NCI-H2196 treated with DMSO at 0.1 percent for 48 hours (cell line): Measurements from ENCODE around the gene SORCS2.

Experiments used
- DNase-seq: peaks from one replicate; lab custom pipeline; 2025; ENCODE audit not compliant: unreplicated experiment; lab: John Stamatoyannopoulos, UW

Gene SORCS2

GRCh38 chr4:7348946-7349900 lies 156.9 kb downstream of the SORCS2 start:
- no peak for DNase-seq

DNA sequence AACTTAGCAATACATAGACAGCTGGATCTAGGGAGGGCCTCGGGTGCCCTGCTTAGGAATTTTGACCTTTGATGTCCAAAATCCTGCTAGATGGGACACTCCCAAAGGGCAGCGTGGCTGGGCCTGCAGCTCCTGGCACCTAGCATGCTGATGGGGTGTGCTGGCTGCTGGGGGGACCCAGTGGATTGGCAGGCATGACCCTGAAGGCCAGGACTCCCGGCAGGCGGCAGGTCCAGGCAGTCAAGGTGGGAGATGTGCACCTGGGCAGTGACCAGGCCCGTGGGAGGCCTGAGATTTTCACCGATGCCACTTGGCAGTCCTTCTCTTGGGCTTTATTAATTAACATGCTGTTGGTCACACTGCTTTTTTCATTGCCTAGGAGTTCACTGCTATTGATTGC lies 158.1 kb downstream of the SORCS2 start:
- DNase-seq, result no peak

GRCh38 chr4:7351014-7351413 lies 158.7 kb downstream of the SORCS2 start:
- DNase-seq, result no peak

- peak; percentile 18 for DNase-seq
Observed at GRCh38 chr4:7352486-7352885, 160.1 kb downstream of the SORCS2 start.

DNA sequence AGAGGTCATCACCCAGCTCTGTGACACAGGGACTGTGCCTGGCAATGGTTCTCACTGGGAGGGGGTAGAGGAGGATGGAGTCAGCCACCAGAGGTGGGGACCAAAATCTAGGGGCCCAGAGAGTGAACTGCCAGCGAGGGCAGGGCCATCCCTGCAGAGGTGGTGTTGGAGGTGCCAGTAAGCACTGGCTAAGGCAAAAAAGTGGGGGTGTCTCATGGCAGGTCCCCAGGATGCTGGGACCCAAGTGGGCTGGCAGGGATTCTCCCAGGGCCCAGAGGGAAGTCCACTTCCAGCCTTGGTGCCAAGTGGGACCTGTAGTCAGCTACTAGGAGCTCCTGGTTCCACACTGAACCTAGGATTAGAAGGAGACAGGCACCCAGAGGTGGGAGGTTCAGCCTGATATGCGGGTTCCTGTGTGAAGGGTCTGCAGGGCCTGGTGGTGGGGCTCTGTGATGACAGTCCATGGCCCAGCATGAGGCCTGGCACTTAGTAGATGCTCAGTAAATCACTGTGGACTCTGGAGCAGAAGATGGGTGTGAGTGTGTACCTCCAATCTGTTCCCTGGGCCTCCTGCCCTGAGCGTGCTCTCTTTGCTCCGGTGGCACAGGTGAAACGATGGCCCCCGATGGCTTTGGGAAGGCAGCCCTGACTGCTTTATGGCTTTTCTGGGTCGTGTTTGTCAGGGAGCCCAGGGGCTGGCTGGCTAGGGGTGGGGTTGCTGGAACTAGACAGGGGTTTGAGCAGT lies 160.9 kb downstream of the SORCS2 start:
- no peak for DNase-seq

GRCh38 chr4:7353846-7354610 lies 161.7 kb downstream of the SORCS2 start:
- no peak for DNase-seq

DNA sequence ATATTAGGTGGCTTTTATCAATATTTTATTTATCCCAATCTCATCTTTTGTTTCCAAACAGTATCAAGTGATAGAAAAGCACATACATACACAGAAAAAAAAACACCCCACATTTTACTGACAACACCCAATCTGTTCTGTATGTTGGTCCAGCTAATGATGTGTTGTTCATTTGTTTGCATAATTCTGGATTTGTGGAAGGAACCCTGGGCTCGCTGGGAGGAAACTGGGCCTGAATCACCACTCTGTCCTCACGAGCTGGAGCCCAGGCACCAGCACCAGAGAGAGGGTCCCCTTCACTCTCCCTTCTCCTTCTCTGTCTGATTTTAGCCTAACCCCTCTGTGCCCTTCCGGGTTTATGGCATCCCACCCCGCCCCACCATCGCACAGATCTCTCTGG lies 162.6 kb downstream of the SORCS2 start:
- no peak for DNase-seq

GRCh38 chr4:7355795-7356194 lies 163.5 kb downstream of the SORCS2 start:
- DNase-seq, result no peak

- DNase-seq, result no peak
Observed at GRCh38 chr4:7356667-7357310, 164.5 kb downstream of the SORCS2 start.

DNA sequence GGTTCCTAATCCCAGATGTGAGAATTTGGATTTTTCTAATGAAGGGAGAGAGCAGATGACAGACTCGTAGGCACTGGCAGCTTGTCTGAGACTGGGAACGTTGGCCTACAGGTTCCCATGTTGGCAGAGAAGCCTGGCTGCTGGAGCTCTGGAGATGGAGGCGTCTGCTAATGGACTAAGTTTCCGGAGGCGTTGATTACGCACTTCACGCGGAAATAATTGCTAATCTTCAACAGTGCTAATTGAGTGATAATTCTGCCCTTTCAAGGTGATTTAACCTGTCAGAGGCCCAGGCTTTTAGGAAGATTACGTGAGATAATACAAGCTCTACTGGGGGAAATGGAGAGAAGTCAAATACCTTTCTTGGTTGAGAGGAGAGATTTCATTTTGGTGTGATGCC lies 165.0 kb downstream of the SORCS2 start:
- no peak for DNase-seq

DNA sequence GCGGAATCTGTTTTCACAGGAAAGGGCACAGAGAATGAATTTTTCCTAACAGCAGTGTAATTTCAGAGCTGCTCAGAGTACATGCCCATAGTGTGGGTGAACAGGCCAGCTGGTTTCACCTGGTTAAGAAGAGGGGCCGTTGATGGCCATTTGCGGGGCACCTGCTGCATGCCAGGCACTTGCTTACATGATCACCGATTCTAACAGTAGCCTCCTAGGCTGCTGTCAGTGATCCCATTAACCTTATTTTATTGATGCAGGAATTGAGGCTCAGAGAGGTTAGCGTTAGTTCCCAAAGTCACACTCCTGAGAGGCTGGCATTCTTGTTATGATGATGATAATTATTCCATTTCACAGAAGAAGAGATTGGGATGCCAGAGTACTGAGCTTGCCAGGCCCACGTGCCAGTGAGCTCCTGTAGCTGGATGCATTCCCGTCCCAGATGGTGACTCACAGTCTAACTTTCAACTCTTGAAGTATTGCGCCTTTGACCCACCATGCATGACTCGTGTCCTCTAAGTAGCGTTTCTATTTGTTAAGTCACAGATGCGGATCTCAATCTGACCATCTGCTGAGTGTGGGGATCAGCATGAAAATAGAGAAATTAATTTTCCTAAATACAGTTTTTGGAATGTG lies 165.9 kb downstream of the SORCS2 start:
- peak; percentile 54 for DNase-seq

GRCh38 chr4:7359400-7360062 lies 167.2 kb downstream of the SORCS2 start:
- peak; percentile 79 for DNase-seq

DNA sequence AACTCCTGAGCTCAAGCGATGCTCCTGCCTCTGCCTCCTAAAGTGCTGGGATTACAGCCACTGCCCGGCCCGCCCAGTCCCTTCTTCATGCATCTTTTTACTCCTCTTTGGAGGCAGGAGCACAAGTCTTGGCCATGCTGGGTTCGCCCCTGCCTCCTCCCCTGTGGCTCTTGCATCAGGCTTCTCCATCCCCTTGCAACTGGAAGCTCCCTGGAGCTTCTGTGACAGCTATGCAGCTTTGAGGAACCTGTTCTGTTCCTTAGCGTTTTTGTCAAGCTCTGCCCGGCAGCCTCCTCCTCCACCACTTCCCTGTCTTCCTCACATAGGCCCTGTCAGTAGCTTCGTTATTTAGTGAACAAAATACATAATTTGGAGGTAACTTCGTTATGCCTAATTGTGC lies 168.5 kb downstream of the SORCS2 start:
- DNase-seq, result no peak

- DNase-seq, result no peak
Observed at GRCh38 chr4:7361280-7361895, 169.1 kb downstream of the SORCS2 start.

DNA sequence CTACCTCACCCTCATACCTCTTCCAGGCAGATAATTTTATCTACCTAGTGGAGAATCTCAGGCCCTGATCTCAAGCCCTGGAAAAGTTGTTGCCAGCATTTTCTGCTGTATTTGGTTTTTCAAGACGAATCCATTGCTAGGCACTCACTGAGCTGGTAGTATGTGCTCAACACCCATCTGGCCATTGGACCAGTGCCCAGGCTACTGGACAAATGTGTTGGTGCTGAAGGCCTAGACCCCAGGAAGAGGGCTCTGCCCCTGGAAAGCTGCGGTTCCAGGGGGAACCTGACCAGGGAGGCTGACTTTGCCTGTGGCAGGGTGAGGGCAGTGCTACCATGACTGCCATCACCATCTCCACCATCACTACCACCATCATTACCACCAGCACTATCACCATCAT lies 170.0 kb downstream of the SORCS2 start:
- DNase-seq, result no peak

GRCh38 chr4:7362862-7363430 lies 170.6 kb downstream of the SORCS2 start:
- DNase-seq, result no peak

- peak; percentile 37 for DNase-seq
Observed at GRCh38 chr4:7364979-7365378, 172.6 kb downstream of the SORCS2 start.

- DNase-seq, result peak; percentile 88
Observed at GRCh38 chr4:7365462-7366179, 173.3 kb downstream of the SORCS2 start.
